Activated naive CD4-positive, alpha-beta T cell treated with anti-CD3 and anti-CD28 coated beads, Interleukin-2, amount 10 ng/mL, durations not matched to agents 7 days and 5 days (primary cell): Measurements from ENCODE around the gene KMT2E.
A peak's percentile ranks its signal among the peaks of the same experiment; 100 is the strongest.
"Not testable (repeated sequence)": the region's sequence is repeated elsewhere in the genome, so short reads cannot be mapped to it uniquely, and the experiment has no call there.

Experiments used
- CTCF ChIA-PET: fragments of 350-600 bp; sonication (Branson Sonifier 250); formaldehyde crosslinking; loops from one replicate; lab custom pipeline; 2021; ENCODE audit warnings: antibody characterized with exemption; lab: Charles Lee
- DNase-seq: peaks from one replicate; pipeline ENCODE4 v3.0.0-alpha.2; 2020
- H3K27ac Mint-ChIP-seq: one replicate; pipeline ENCODE4 v1.8.0; 2021; ENCODE audit warnings: mild to moderate bottlenecking, moderate library complexity, mixed read lengths
- H3K27me3 Mint-ChIP-seq: one replicate; pipeline ENCODE4 v1.8.0; 2021; ENCODE audit warnings: mild to moderate bottlenecking, mixed read lengths
- H3K36me3 Mint-ChIP-seq: one replicate; pipeline ENCODE4 v1.8.0; 2021; ENCODE audit warnings: mixed read lengths
- H3K4me1 Mint-ChIP-seq: one replicate; pipeline ENCODE4 v1.8.0; 2021; ENCODE audit warnings: mixed read lengths
- H3K4me3 Mint-ChIP-seq: one replicate; pipeline ENCODE4 v1.8.0; 2021; ENCODE audit warnings: mild to moderate bottlenecking, moderate library complexity, mixed read lengths
- H3K9me3 Mint-ChIP-seq: one replicate; pipeline ENCODE4 v1.8.0; 2021; ENCODE audit warnings: mixed read lengths

Gene KMT2E

GRCh38 chr7:105013816-105014692, at the start of gene KMT2E:
TSS of gene KMT2E (plus strand) at chr7:105014205. CDS start at chr7:105040953, 26,748 bp downstream.
- Mint-ChIP-seq H3K9me3 (no peaks in the 10 kb centered on the region), H3K27ac (peak within 1 kb of the TSS; percentile 100), H3K27me3 (peaks cover 18% of the 10 kb centered on the region), H3K4me1 (peaks cover 36% of the 10 kb centered on the region), H3K4me3 (peak within 1 kb of the TSS; percentile 99), H3K36me3 (peaks cover 70% of the 10 kb centered on the region)
- CTCF ChIA-PET = interaction anchor here (1.5 to 14.5 kb wide), 2 partner anchors 26 to 31 kb away, joined by 3 to 154 read pairs; no protein-coding TSS in a partner anchor
- peak; percentile 94 for DNase-seq

GRCh38 chr7:104964626-104965236, 49.3 kb upstream of the KMT2E start:
- Mint-ChIP-seq H3K4me3 (no peak overlapping the region), H3K36me3 (peaks cover 16% of the 10 kb centered on the region), H3K9me3 (peaks cover 10% of the 10 kb centered on the region), H3K27ac (no peak overlapping the region), H3K4me1 (peaks cover 7% of the 10 kb centered on the region), H3K27me3 (no peaks in the 10 kb centered on the region)
- no peak for DNase-seq
- CTCF ChIA-PET = no interaction called here

- Mint-ChIP-seq H3K36me3 (peaks cover 16% of the 10 kb centered on the region), H3K4me3 (no peak overlapping the region), H3K27me3 (no peaks in the 10 kb centered on the region), H3K9me3 (peaks cover 10% of the 10 kb centered on the region), H3K27ac (no peak overlapping the region), H3K4me1 (peaks cover 4% of the 10 kb centered on the region)
- CTCF ChIA-PET = no interaction called here
- no peak for DNase-seq
These were observed 48.0 kb upstream of the KMT2E start for GRCh38 chr7:104966022-104966421.

- no peak for DNase-seq
- peaks cover 10% of the 10 kb centered on the region for H3K9me3 Mint-ChIP-seq
- peaks cover 16% of the 10 kb centered on the region for H3K36me3 Mint-ChIP-seq
- H3K4me1 Mint-ChIP-seq = peaks cover 4% of the 10 kb centered on the region
- no peak overlapping the region for H3K27ac Mint-ChIP-seq
- H3K27me3 Mint-ChIP-seq = no peaks in the 10 kb centered on the region
- H3K4me3 Mint-ChIP-seq = no peak overlapping the region
- CTCF ChIA-PET = interaction anchor here (0.7 to 0.8 kb wide), 2 partner anchors 13 to 14 kb away, joined by 3 read pairs; no protein-coding TSS in a partner anchor
These were observed 46.9 kb upstream of the KMT2E start for GRCh38 chr7:104967088-104967487.

GRCh38 chr7:104967595-104967994, 46.4 kb upstream of the KMT2E start:
- no peak for DNase-seq
- peaks cover 3% of the 10 kb centered on the region for H3K4me1 Mint-ChIP-seq
- H3K36me3 Mint-ChIP-seq = peaks cover 15% of the 10 kb centered on the region
- CTCF ChIA-PET = interaction anchor here (0.7 kb wide), 1 partner anchor 12 kb away, joined by 3 read pairs; no protein-coding TSS in a partner anchor
- no peak overlapping the region for H3K4me3 Mint-ChIP-seq
- H3K27me3 Mint-ChIP-seq = no peaks in the 10 kb centered on the region
- H3K27ac Mint-ChIP-seq = no peak overlapping the region
- peaks cover 10% of the 10 kb centered on the region for H3K9me3 Mint-ChIP-seq

GRCh38 chr7:104968648-104969047, 45.4 kb upstream of the KMT2E start:
- DNase-seq = no peak
- Mint-ChIP-seq H3K27me3 (no peaks in the 10 kb centered on the region), H3K4me3 (no peak overlapping the region), H3K27ac (no peak overlapping the region), H3K9me3 (peaks cover 6% of the 10 kb centered on the region), H3K4me1 (no peaks in the 10 kb centered on the region), H3K36me3 (peaks cover 6% of the 10 kb centered on the region)
- CTCF ChIA-PET = no interaction called here

GRCh38 chr7:104969183-104969582, 44.8 kb upstream of the KMT2E start:
- Mint-ChIP-seq H3K4me1 (no peaks in the 10 kb centered on the region), H3K27me3 (no peaks in the 10 kb centered on the region), H3K4me3 (no peak overlapping the region), H3K27ac (no peak overlapping the region), H3K36me3 (peaks cover 1% of the 10 kb centered on the region), H3K9me3 (peaks cover under 1% of the 10 kb centered on the region)
- no peak for DNase-seq
- CTCF ChIA-PET = no interaction called here

GRCh38 chr7:104971290-104972071, 42.5 kb upstream of the KMT2E start:
- Mint-ChIP-seq H3K4me1 (no peaks in the 10 kb centered on the region), H3K27me3 (no peaks in the 10 kb centered on the region), H3K36me3 (no peaks in the 10 kb centered on the region), H3K4me3 (no peak overlapping the region), H3K9me3 (no peaks in the 10 kb centered on the region), H3K27ac (no peak overlapping the region)
- CTCF ChIA-PET = interaction anchor here (0.8 to 1.3 kb wide), 4 partner anchors 8 to 52 kb away, joined by 3 read pairs; no protein-coding TSS in a partner anchor
- no peak for DNase-seq

- Mint-ChIP-seq H3K27ac (no peak overlapping the region), H3K27me3 (no peaks in the 10 kb centered on the region), H3K4me3 (no peak overlapping the region), H3K9me3 (no peaks in the 10 kb centered on the region), H3K36me3 (no peaks in the 10 kb centered on the region), H3K4me1 (no peaks in the 10 kb centered on the region)
- DNase-seq = no peak
- CTCF ChIA-PET = interaction anchor here (0.8 to 1.0 kb wide), 2 partner anchors 9 to 53 kb away, joined by 3 read pairs; no protein-coding TSS in a partner anchor
These were observed 41.5 kb upstream of the KMT2E start for GRCh38 chr7:104972500-104972899.

- H3K9me3 Mint-ChIP-seq = no peaks in the 10 kb centered on the region
- H3K27ac Mint-ChIP-seq = no peak overlapping the region
- H3K4me3 Mint-ChIP-seq = no peak overlapping the region
- CTCF ChIA-PET = interaction anchor here (0.6 to 1.7 kb wide), 2 partner anchors 47 to 51 kb away, joined by 3 to 4 read pairs; no protein-coding TSS in a partner anchor
- no peaks in the 10 kb centered on the region for H3K4me1 Mint-ChIP-seq
- no peaks in the 10 kb centered on the region for H3K36me3 Mint-ChIP-seq
- H3K27me3 Mint-ChIP-seq = no peaks in the 10 kb centered on the region
- no peak for DNase-seq
These were observed 40.8 kb upstream of the KMT2E start for GRCh38 chr7:104973227-104973626.

- no peaks in the 10 kb centered on the region for H3K4me1 Mint-ChIP-seq
- H3K27ac Mint-ChIP-seq = no peak overlapping the region
- H3K36me3 Mint-ChIP-seq = no peaks in the 10 kb centered on the region
- no peaks in the 10 kb centered on the region for H3K9me3 Mint-ChIP-seq
- DNase-seq = no peak
- no peak overlapping the region for H3K4me3 Mint-ChIP-seq
- H3K27me3 Mint-ChIP-seq = no peaks in the 10 kb centered on the region
- CTCF ChIA-PET = interaction anchor here (0.6 to 1.7 kb wide), 2 partner anchors 48 to 52 kb away, joined by 3 to 4 read pairs; no protein-coding TSS in a partner anchor
These were observed 40.0 kb upstream of the KMT2E start for GRCh38 chr7:104973909-104974415.

- H3K4me3 Mint-ChIP-seq, H3K27ac Mint-ChIP-seq, H3K36me3 Mint-ChIP-seq, H3K27me3 Mint-ChIP-seq, H3K9me3 Mint-ChIP-seq, DNase-seq, CTCF ChIA-PET, H3K4me1 Mint-ChIP-seq: not testable (repeated sequence)
These were observed 38.5 kb upstream of the KMT2E start for GRCh38 chr7:104975553-104975952.

- no peaks in the 10 kb centered on the region for H3K27me3 Mint-ChIP-seq
- H3K27ac Mint-ChIP-seq = no peak overlapping the region
- DNase-seq = no peak
- CTCF ChIA-PET = interaction anchor here (0.6 to 1.7 kb wide), 2 partner anchors 55 to 453 kb away, joined by 3 to 4 read pairs; no protein-coding TSS in a partner anchor
- H3K9me3 Mint-ChIP-seq = no peaks in the 10 kb centered on the region
- H3K36me3 Mint-ChIP-seq = peaks cover 3% of the 10 kb centered on the region
- H3K4me3 Mint-ChIP-seq = no peak overlapping the region
- H3K4me1 Mint-ChIP-seq = peaks cover 13% of the 10 kb centered on the region
These were observed 36.9 kb upstream of the KMT2E start for GRCh38 chr7:104976966-104977636.
